ENCODE measurements around the gene CTXND1.

DNA sequence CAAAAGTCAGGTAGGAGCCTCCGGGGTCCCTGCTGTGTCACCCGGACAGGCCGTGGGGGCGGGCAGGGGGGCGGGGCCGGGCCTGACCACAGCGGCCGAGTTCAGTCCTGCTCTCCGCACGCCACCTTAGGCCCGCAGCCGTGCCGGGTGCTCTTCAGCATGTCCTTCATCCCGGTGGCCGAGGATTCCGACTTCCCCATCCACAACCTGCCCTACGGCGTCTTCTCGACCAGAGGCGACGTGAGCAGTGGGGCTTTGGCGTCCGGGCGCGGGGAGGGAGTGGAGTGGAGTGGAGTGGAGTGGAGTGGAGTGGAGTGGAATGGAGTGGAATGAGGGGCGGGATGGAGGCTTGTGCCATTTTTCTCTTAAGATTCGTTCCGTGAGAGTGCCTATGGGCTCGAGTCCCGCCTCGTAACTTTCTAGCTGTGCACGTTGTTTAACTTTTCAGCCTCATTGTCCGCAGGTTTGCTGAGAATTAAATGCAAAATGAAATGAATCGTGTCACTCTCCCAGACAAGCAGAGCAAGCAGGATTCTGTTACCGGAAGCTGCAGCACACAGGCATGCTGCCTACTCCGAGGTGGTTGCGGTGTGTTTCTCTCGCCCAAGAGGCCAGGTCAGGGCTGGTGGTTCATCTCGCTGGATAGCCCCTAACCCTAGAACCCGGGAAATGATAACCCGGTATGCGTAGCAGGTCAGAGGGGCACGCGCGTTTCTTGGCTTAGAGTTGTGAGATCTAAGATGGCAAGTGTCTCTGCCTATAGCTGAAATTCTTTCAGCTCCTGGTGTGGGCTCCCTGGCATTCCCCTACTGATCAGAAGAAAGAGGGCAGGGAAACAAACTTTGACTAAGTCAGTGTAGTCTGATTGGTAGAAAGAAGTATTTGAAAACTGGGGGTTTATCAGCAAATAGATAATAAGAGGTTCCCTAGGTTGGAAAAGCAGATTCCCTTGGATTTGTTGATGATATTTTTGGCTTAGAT lies 98.8 kb downstream of the CTXND1 start, which contains the start of gene FAH:
- TF ChIP-seq CTCF (conservative IDR thresholded peaks at IDR 0.05; ENCODE audit: low read depth, low read length) = no peak
- no peak for TF ChIP-seq EZH2 (IDR thresholded peaks at IDR 0.05; ENCODE audit: low read length, unreplicated experiment)
- TF ChIP-seq EZH2phosphoT487 (IDR thresholded peaks at IDR 0.05; ENCODE audit: borderline replicate concordance, low read length) = no peak

Data from PC-3 (cell line).